Mesendoderm (in vitro differentiated cells): ENCODE measurements around the gene TJAP1.
"Not testable (repeated sequence)": the region's sequence is repeated elsewhere in the genome, so short reads cannot be mapped to it uniquely, and the experiment has no call there.

Experiments
- DNase-seq: peaks from one replicate; pipeline ENCODE4 v3.0.0; 2013
- H2AK5ac ChIP-seq: 2 replicates; pipeline ENCODE4 v1.6.1; 2013; ENCODE audit warnings: low read length, inconsistent platforms
- H2BK120ac ChIP-seq: 2 replicates; pipeline ENCODE4 v1.6.1; 2013; ENCODE audit warnings: low read depth, mild to moderate bottlenecking, low read length, moderate library complexity, mixed read lengths
- H2BK15ac ChIP-seq: replicated peaks from 2 replicates; pipeline ENCODE4 v1.6.1; 2013; ENCODE audit warnings: low read depth, mild to moderate bottlenecking, moderate library complexity
- H2BK5ac ChIP-seq: 2 replicates; pipeline ENCODE4 v1.6.1; 2013; ENCODE audit warnings: low read length, inconsistent platforms
- H3K18ac ChIP-seq: 2 replicates; pipeline ENCODE4 v1.6.1; 2013; ENCODE audit warnings: mild to moderate bottlenecking, low read length, mixed read lengths
- H3K23ac ChIP-seq: one replicate; pipeline ENCODE4 v1.6.1; 2013; ENCODE audit warnings: low read length
- H3K27ac ChIP-seq: 2 replicates; pipeline ENCODE4 v1.5.1; 2013; ENCODE audit warnings: low read depth, mild to moderate bottlenecking, inconsistent platforms, low read length, moderate library complexity
- H3K27me3 ChIP-seq: 2 replicates; pipeline ENCODE4 v1.6.1; 2013; ENCODE audit warnings: low read length, control low read depth, mild to moderate bottlenecking, inconsistent platforms; ENCODE audit not compliant: insufficient read depth, poor library complexity
- H3K36me3 ChIP-seq: 2 replicates; pipeline ENCODE4 v1.6.1; 2013; ENCODE audit warnings: low read length, inconsistent platforms; ENCODE audit not compliant: control insufficient read depth, insufficient read depth
- H3K4ac ChIP-seq: one replicate; pipeline ENCODE4 v1.6.1; 2013; ENCODE audit warnings: low read depth, mild to moderate bottlenecking, low read length, moderate library complexity
- H3K4me1 ChIP-seq: 2 replicates; pipeline ENCODE4 v1.6.1; 2013; ENCODE audit warnings: low read depth, low read length, inconsistent platforms; ENCODE audit not compliant: control insufficient read depth
- H3K4me2 ChIP-seq: 2 replicates; pipeline ENCODE4 v1.6.1; 2013; ENCODE audit warnings: low read length
- H3K4me3 ChIP-seq: 2 replicates; pipeline ENCODE4 v1.5.1; 2013; ENCODE audit warnings: mild to moderate bottlenecking, low read length
- H3K56ac ChIP-seq: one replicate; pipeline ENCODE4 v1.6.1; 2013; ENCODE audit warnings: low read length
- H3K79me1 ChIP-seq: 2 replicates; pipeline ENCODE4 v1.6.1; 2013; ENCODE audit warnings: low read length, inconsistent platforms
- H3K79me2 ChIP-seq: 2 replicates; pipeline ENCODE4 v1.6.1; 2013; ENCODE audit warnings: mild to moderate bottlenecking, low read length; ENCODE audit not compliant: control insufficient read depth, insufficient read depth
- H3K9ac ChIP-seq: 2 replicates; pipeline ENCODE4 v1.6.1; 2013; ENCODE audit warnings: low read length, inconsistent platforms
- H4K5ac ChIP-seq: one replicate; pipeline ENCODE4 v1.6.1; 2013; ENCODE audit warnings: low read length
- H4K8ac ChIP-seq: one replicate; pipeline ENCODE4 v1.6.1; 2013; ENCODE audit warnings: low read depth, mild to moderate bottlenecking, control low read depth, low read length, moderate library complexity
- WGBS: extraction: QIAGEN DNeasy Blood & Tissue Kit; methylation state at CpG from one replicate; pipeline ENCODE4 v1.1.7; 2013; ENCODE audit warnings: low lambda C conversion rate, missing lambda C conversion rate; ENCODE audit not compliant: insufficient coverage; ENCODE audit errors: extremely low coverage; 5-methylcytosine and 5-hydroxymethylcytosine counted together

The TJAP1 gene

GRCh38 chr6:43522547-43523261, 45.3 kb downstream of the TJAP1 start:
- no peak overlapping the region for H3K4ac ChIP-seq
- no peak overlapping the region for H3K9ac ChIP-seq
- peaks cover 4% of the 10 kb centered on the region for H3K79me1 ChIP-seq
- no peak overlapping the region for H4K8ac ChIP-seq
- H3K4me3 ChIP-seq, result no peak overlapping the region
- no CpG with 5 or more reads among the region's 8 CpGs for WGBS
- H3K56ac ChIP-seq, result no peak overlapping the region
- no peak for DNase-seq
- no peak overlapping the region for H3K23ac ChIP-seq
- H2BK120ac ChIP-seq, result no peak overlapping the region
- no peak overlapping the region for H2AK5ac ChIP-seq
- no peak overlapping the region for H3K4me2 ChIP-seq
- H3K4me1 ChIP-seq, result peaks cover 2% of the 10 kb centered on the region
- H3K36me3 ChIP-seq, result peaks cover 30% of the 10 kb centered on the region
- H3K27me3 ChIP-seq, result no peaks in the 10 kb centered on the region
- no peak overlapping the region for H4K5ac ChIP-seq
- H2BK5ac ChIP-seq, result no peak overlapping the region
- no peak overlapping the region for H3K27ac ChIP-seq
- no peak overlapping the region for H3K18ac ChIP-seq
- peaks cover 13% of the 10 kb centered on the region for H3K79me2 ChIP-seq
- no peak overlapping the region for H2BK15ac ChIP-seq

- H3K56ac ChIP-seq, result no peak overlapping the region
- peaks cover 7% of the 10 kb centered on the region for H3K79me2 ChIP-seq
- no peak overlapping the region for H2BK15ac ChIP-seq
- no peak overlapping the region for H3K4me3 ChIP-seq
- peaks cover 33% of the 10 kb centered on the region for H3K36me3 ChIP-seq
- H2AK5ac ChIP-seq, result no peak overlapping the region
- DNase-seq, result no peak
- no peaks in the 10 kb centered on the region for H3K4me1 ChIP-seq
- H3K18ac ChIP-seq, result no peak overlapping the region
- H3K9ac ChIP-seq, result no peak overlapping the region
- no peak overlapping the region for H3K23ac ChIP-seq
- H2BK120ac ChIP-seq, result no peak overlapping the region
- no peak overlapping the region for H3K27ac ChIP-seq
- H3K4me2 ChIP-seq, result no peak overlapping the region
- H3K4ac ChIP-seq, result no peak overlapping the region
- no peak overlapping the region for H4K5ac ChIP-seq
- H4K8ac ChIP-seq, result no peak overlapping the region
- no CpG with 5 or more reads among the region's 3 CpGs for WGBS
- no peak overlapping the region for H2BK5ac ChIP-seq
- no peaks in the 10 kb centered on the region for H3K27me3 ChIP-seq
- H3K79me1 ChIP-seq, result peaks cover 4% of the 10 kb centered on the region
Measured at GRCh38 chr6:43523284-43523683, 45.9 kb downstream of the TJAP1 start.

GRCh38 chr6:43524483-43524961, 47.2 kb downstream of the TJAP1 start:
- Histone ChIP-seq H4K8ac (no peak overlapping the region), H2BK15ac (no peak overlapping the region), H3K4ac (no peak overlapping the region), H3K9ac (no peak overlapping the region), H2BK120ac (no peak overlapping the region), H3K36me3 (peaks cover 35% of the 10 kb centered on the region), H3K27ac (no peak overlapping the region), H3K23ac (no peak overlapping the region), H3K56ac (no peak overlapping the region), H3K79me1 (no peaks in the 10 kb centered on the region), H3K79me2 (no peaks in the 10 kb centered on the region), H2AK5ac (no peak overlapping the region), H4K5ac (no peak overlapping the region), H3K4me2 (no peak overlapping the region), H3K4me3 (no peak overlapping the region), H2BK5ac (no peak overlapping the region), H3K18ac (no peak overlapping the region), H3K27me3 (no peaks in the 10 kb centered on the region), H3K4me1 (no peaks in the 10 kb centered on the region)
- no peak for DNase-seq
- WGBS, result no CpG with 5 or more reads among the region's 10 CpGs

- no peak overlapping the region for H2BK5ac ChIP-seq
- no peak overlapping the region for H4K5ac ChIP-seq
- H3K36me3 ChIP-seq, result peaks cover 6% of the 10 kb centered on the region
- H2BK120ac ChIP-seq, result no peak overlapping the region
- H4K8ac ChIP-seq, result no peak overlapping the region
- no peaks in the 10 kb centered on the region for H3K79me2 ChIP-seq
- no peak overlapping the region for H3K4me3 ChIP-seq
- H3K79me1 ChIP-seq, result no peaks in the 10 kb centered on the region
- no peak overlapping the region for H3K4ac ChIP-seq
- no CpG with 5 or more reads among the region's 1 CpG for WGBS
- H3K27ac ChIP-seq, result no peak overlapping the region
- DNase-seq, result no peak
- no peak overlapping the region for H3K4me2 ChIP-seq
- H3K23ac ChIP-seq, result no peak overlapping the region
- H3K9ac ChIP-seq, result no peak overlapping the region
- no peak overlapping the region for H3K56ac ChIP-seq
- no peak overlapping the region for H2AK5ac ChIP-seq
- no peaks in the 10 kb centered on the region for H3K4me1 ChIP-seq
- no peak overlapping the region for H2BK15ac ChIP-seq
- no peak overlapping the region for H3K18ac ChIP-seq
- H3K27me3 ChIP-seq, result no peaks in the 10 kb centered on the region
Measured at GRCh38 chr6:43532201-43532600, 54.8 kb downstream of the TJAP1 start.

GRCh38 chr6:43538986-43539385, 61.6 kb downstream of the TJAP1 start:
- not testable (repeated sequence) for H3K9ac ChIP-seq, H3K79me1 ChIP-seq, H2BK15ac ChIP-seq, H3K23ac ChIP-seq, DNase-seq, H4K5ac ChIP-seq, H3K27ac ChIP-seq, H3K4me2 ChIP-seq, H3K18ac ChIP-seq, H3K36me3 ChIP-seq, H2AK5ac ChIP-seq, H3K27me3 ChIP-seq, H3K4ac ChIP-seq, H3K4me3 ChIP-seq, H3K79me2 ChIP-seq, H4K8ac ChIP-seq, H2BK5ac ChIP-seq, H2BK120ac ChIP-seq, H3K4me1 ChIP-seq, H3K56ac ChIP-seq
- WGBS, result no CpG with 5 or more reads among the region's 17 CpGs

GRCh38 chr6:43539409-43539808, 62.0 kb downstream of the TJAP1 start:
- no CpG with 5 or more reads among the region's 20 CpGs for WGBS
- H3K4me2 ChIP-seq, H3K56ac ChIP-seq, H2BK120ac ChIP-seq, H3K4me3 ChIP-seq, H2BK5ac ChIP-seq, H3K4me1 ChIP-seq, DNase-seq, H3K27me3 ChIP-seq, H3K18ac ChIP-seq, H3K4ac ChIP-seq, H3K9ac ChIP-seq, H3K23ac ChIP-seq, H3K27ac ChIP-seq, H2BK15ac ChIP-seq, H4K8ac ChIP-seq, H2AK5ac ChIP-seq, H3K79me2 ChIP-seq, H3K36me3 ChIP-seq, H3K79me1 ChIP-seq, H4K5ac ChIP-seq: not testable (repeated sequence)
